SIG-M5 treated with dmso at 0.1 percent for 504 hours (cell line): Measurements from ENCODE around the gene PPP3R1.

Source experiments
- DNase-seq: peaks from one replicate; lab custom pipeline; 2025; ENCODE audit not compliant: unreplicated experiment; lab: John Stamatoyannopoulos, UW

Gene PPP3R1

GRCh38 chr2:68263632-68264031, 11.3 kb upstream of the PPP3R1 start:
- no peak for DNase-seq

DNA sequence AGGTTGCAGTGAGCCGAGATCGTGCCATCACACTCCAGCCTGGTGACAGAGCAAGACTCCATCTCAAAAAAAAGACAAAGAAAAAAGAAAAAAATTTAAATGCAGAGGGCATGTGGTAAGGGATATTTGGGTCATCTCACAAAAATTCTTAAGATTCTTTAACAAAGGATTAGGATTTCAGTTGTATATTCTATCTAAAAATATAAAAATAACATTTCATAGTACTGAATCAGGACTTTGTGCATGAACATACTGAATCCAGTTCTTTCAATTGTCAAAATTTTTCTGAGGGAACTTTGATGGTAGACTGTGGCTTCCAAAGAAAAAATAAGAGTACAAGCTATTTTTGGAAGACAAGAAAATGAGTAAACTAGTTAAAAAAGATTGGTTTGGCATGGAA, 6.5 kb upstream of the PPP3R1 start:
- DNase-seq, result no peak

GRCh38 chr2:68256093-68256450, 3.7 kb upstream of the PPP3R1 start:
- DNase-seq, result no peak

- no peak for DNase-seq
These were observed 1.1 kb upstream of the PPP3R1 start for GRCh38 chr2:68253219-68254068.

DNA sequence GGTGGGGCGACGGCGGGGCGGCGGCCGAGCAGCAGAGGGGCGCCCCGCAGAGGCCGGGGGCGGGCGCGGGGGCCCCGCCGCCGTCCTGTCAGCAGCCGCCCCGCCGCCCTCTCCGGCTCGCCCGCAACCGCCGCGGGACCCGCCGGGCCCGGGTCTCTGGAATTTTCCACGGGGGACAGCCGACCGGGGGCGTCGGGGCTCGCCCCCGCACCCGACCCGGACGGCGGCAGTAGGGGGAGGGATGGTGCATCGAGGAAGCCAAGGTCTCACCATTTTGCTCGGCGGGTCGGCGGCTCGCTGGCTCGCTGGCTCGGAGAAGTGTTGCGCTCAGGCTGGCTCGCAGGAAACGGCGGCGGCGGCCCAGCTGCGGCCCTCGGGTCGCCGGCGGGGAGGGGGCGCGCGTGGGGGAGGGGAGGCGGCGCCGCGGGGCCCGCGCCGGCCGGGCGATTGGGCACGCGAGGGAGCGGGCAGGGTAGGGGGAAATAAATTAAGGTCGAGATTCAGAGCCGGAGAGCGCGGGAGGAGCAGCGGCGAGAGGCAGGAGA, 405 bp downstream of the PPP3R1 start:
- DNase-seq, result peak; percentile 31

- peak; percentile 94 for DNase-seq
These were observed 1.0 kb downstream of the PPP3R1 start for GRCh38 chr2:68251187-68251854.

GRCh38 chr2:68250652-68251186, 1.6 kb downstream of the PPP3R1 start:
- DNase-seq, result no peak

GRCh38 chr2:68250196-68250595, 2.1 kb downstream of the PPP3R1 start:
- peak; percentile 66 for DNase-seq

- no peak for DNase-seq
These were observed 3.5 kb downstream of the PPP3R1 start for GRCh38 chr2:68248806-68249205.

GRCh38 chr2:68248361-68248760, 4.0 kb downstream of the PPP3R1 start:
- DNase-seq, result no peak

DNA sequence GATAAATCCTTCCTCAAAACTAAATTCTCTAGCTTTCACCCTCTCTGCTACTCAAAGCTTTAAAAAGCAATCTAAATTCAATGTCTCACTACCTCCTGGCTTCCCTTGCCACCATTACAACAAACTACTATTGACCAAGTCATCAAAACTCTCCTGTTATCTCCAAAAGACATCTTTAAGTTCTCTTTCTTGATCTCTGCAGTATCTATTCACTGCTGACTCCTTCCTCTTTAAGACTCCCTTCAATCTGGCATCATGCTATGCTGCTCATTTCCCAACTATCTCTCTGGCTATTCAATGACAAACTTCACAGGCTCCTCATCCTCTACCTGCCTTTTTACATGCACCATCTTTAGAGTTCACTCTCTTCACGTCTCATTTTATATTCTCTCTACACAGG, 5.9 kb downstream of the PPP3R1 start:
- DNase-seq, result peak; percentile 62

DNA sequence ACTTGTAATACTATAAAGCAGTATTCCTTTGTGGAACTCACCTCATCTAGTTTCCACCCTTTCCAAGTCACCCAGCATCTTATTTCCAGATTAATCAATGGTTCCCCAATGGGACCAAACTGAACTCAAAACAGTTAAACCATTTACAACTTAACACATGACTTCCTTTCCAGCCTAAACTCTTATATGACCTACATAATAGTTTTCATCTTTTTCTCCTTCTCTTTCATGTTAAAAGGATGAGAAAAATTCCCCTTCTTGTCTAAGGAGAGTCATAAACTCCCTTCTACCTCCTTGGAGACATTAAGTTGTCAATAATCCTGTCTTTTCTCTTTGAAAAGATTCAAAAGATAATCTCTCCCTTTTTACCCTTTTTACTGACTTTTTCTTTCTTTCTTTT, 6.7 kb downstream of the PPP3R1 start:
- no peak for DNase-seq

- DNase-seq, result no peak
These were observed 7.3 kb downstream of the PPP3R1 start for GRCh38 chr2:68245066-68245465.

GRCh38 chr2:68244456-68244855, 7.9 kb downstream of the PPP3R1 start:
- DNase-seq, result no peak

DNA sequence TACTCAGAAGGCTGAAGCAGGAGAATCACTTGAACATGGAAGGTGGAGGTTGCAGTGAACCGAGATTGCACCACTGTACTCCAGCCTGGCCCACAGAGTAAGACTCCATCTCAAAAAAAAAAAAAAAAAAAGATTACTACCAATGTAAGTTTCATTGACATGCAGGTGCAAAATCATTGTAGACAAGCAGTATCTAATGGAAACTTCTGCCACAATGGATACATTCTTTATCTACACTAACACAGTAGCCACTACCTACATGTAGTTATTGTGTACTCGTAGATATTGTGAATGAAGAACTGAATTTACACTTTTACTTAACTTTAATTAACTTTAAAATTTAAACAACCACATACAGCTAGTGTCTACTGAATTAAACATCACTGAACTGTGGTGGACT, 10.6 kb downstream of the PPP3R1 start:
- no peak for DNase-seq

GRCh38 chr2:68240446-68240845, 11.9 kb downstream of the PPP3R1 start:
- no peak for DNase-seq

DNA sequence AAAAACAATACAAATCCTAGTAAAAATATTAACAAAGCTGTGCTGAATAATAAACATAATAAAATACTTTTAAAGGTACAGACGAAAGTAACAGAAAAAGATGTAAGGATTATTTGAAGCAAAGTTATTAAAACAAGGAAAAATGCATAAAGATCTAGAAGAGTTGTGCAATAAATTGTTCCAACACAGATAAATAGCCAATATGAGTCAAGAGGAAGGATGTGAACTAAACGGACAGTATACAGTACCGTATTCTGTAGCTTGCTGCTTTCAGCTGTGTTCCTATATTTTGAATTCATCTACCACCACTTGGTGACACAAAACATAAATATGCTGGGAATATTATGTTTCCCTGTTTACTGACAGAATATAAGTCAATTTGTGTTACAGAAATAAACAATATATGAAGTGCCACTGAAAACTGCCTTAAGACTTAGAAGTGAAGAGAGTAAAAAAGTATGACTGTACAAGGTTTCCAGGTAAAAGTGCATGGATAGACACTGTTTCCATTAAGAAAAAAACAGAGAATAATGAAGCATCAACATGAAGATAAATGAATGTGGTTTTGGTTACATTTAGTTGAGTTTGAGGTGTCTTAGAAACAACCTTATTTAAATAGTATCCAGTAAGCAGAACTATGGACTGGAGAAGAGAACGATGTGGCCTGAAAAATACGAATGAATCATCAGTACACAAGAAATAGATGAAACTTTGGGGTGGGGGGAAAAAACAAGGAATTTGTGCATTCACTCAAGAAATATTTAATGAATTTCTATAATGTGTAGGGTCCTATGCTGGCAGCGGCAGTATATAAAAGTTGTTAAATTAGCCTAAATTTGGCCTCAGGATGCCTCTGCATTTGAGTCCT, 13.1 kb downstream of the PPP3R1 start:
- DNase-seq, result peak; percentile 46

DNA sequence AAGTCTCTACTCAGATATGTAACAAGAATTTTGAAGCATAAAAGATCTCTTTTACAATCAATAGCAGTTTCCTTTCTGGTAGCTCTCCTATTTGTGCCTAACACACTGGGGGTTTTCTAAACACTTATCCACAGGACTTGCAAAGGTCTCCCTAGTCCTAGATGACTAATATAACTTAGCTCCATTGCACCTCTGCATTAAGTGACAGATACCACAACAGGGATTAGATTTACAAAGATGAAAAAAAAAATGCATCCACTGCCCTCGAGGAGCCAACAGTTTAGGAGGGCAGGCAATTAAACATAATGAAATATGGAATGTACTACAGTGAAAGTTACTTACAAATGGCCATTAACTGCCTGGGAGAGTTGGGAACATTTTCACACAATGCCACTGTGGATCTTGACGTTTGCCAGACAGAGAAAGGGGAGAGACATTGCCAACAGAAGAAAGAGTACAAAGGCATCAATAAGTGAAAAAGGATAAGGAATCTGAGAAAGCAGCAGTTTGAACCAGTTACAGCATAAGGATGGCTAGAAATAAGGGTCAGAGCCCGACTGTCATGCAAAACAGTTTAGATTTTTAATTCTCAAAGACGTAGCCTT, 14.3 kb downstream of the PPP3R1 start:
- DNase-seq, result no peak

GRCh38 chr2:68237404-68237803, 14.9 kb downstream of the PPP3R1 start:
- no peak for DNase-seq

DNA sequence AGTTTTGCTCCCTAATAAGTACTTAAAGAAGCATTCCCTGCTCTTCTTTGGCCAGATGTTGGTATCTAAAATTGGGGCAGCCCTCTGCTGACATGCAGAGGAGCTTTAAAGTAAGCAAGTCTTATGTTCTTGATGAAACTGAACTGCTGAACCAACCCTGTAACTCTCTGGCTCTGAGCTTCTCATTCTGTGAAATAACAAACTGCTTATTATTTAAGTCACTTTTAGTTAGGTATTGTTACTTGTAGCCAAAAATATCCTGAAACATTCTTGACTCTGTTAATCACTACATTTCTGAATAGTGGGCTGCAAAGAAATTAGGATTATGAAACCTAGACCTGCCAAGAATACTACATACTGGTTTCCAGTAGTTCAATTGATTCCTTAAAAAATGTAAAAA, 15.5 kb downstream of the PPP3R1 start:
- no peak for DNase-seq
